RWPE2 (cell line): ENCODE results near the gene TMC6.
"Not testable (repeated sequence)": the region's sequence is repeated elsewhere in the genome, so short reads cannot be mapped to it uniquely, and the experiment has no call there.

Experiments
- ATAC-seq: fragments of 200-7000 bp; cut with Tn5 transposase; 3 replicates; pipeline ENCODE4 v1.9.1; 2021; ENCODE audit warnings: low read depth
- DNase-seq: peaks from one replicate; pipeline ENCODE4 v3.0.0-alpha.2; 2020; ENCODE audit warnings: low spot score
- H3K27ac ChIP-seq: fragments of 450-650 bp; 2 replicates; pipeline ENCODE4 v1.5.1; 2017; ENCODE audit warnings: mild to moderate bottlenecking; ENCODE audit not compliant: poor library complexity, severe bottlenecking
- H3K27me3 ChIP-seq: fragments of 250-450 bp; sonication (Bioruptor Pico); 2 replicates; pipeline ENCODE4 v1.5.1; 2021; ENCODE audit warnings: mild to moderate bottlenecking, moderate library complexity; ENCODE audit not compliant: insufficient read depth, poor library complexity, severe bottlenecking
- H3K36me3 ChIP-seq: fragments of 250-450 bp; sonication (Bioruptor Pico); 2 replicates; pipeline ENCODE4 v1.5.1; 2020; ENCODE audit warnings: low read depth, mild to moderate bottlenecking, moderate library complexity
- H3K4me1 ChIP-seq: fragments of 250-450 bp; sonication (Bioruptor Pico); 2 replicates; pipeline ENCODE4 v1.5.1; 2021; ENCODE audit warnings: mild to moderate bottlenecking, moderate library complexity; ENCODE audit not compliant: insufficient read depth, poor library complexity, severe bottlenecking
- H3K4me3 ChIP-seq: fragments of 250-450 bp; sonication (Bioruptor Pico); 2 replicates; pipeline ENCODE4 v1.5.1; 2021; ENCODE audit warnings: mild to moderate bottlenecking, moderate library complexity; ENCODE audit not compliant: severe bottlenecking
- H3K9me3 ChIP-seq: fragments of 250-450 bp; sonication (Bioruptor Pico); 2 replicates; pipeline ENCODE4 v1.5.1; 2021; ENCODE audit warnings: mild to moderate bottlenecking, moderate library complexity; ENCODE audit not compliant: severe bottlenecking
- TF ChIP-seq, protein P1 (sequence below): fragments of 450-650 bp; IDR thresholded peaks from one replicate; pipeline ENCODE4 v1.5.1; 2017; ENCODE audit warnings: mild to moderate bottlenecking, moderate library complexity; ENCODE audit not compliant: poor library complexity, severe bottlenecking

Gene TMC6

DNA sequence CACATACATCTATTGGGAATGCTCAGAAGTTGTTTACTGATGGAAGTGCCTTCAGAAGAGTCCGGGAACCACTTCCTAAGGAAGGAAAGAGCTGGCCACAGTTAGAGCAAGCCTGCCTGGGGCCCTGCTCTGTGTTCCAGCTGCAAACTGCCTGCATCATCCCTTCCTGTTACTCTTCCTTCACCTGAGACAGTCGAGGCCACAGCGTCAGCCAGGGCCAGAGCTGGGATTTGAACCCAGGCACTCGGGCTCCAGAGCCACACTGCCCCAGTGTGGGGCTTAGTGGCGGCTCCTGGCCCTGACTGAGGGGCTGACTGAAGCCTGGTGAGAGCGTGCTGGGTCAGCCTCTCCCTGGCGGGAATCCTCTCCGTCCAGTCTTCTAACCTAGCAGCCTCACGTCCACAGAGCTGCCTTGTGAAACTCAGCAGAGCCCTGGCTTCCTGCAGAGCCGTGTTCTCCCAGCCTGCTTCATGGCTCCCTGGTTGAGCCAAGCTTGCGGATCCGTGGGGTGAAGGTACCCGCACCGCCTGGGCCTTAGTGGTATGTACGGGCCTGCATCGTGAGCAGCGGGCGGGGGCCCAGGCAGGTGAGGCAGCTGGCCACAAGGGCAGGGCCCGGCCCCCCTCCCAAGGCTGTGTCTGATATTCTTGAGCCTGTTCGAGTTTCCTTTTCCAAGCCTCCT lies 13.0 kb upstream of the TMC6 start:
- H3K36me3 ChIP-seq = no peaks in the 10 kb centered on the region
- H3K4me1 ChIP-seq = peaks cover 34% of the 10 kb centered on the region
- DNase-seq (peak; percentile 66), ATAC-seq (peak; percentile 33)
- H3K4me3 ChIP-seq = no peak overlapping the region
- no peaks in the 10 kb centered on the region for H3K9me3 ChIP-seq
- TF ChIP-seq, protein P1, sequence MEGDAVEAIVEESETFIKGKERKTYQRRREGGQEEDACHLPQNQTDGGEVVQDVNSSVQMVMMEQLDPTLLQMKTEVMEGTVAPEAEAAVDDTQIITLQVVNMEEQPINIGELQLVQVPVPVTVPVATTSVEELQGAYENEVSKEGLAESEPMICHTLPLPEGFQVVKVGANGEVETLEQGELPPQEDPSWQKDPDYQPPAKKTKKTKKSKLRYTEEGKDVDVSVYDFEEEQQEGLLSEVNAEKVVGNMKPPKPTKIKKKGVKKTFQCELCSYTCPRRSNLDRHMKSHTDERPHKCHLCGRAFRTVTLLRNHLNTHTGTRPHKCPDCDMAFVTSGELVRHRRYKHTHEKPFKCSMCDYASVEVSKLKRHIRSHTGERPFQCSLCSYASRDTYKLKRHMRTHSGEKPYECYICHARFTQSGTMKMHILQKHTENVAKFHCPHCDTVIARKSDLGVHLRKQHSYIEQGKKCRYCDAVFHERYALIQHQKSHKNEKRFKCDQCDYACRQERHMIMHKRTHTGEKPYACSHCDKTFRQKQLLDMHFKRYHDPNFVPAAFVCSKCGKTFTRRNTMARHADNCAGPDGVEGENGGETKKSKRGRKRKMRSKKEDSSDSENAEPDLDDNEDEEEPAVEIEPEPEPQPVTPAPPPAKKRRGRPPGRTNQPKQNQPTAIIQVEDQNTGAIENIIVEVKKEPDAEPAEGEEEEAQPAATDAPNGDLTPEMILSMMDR = no peak
- peak overlapping the region; percentile 69 for H3K27ac ChIP-seq
- H3K27me3 ChIP-seq = no peaks in the 10 kb centered on the region

GRCh38 chr17:78140169-78141051 lies 11.9 kb upstream of the TMC6 start:
- Histone ChIP-seq H3K36me3 (no peaks in the 10 kb centered on the region), H3K9me3 (no peaks in the 10 kb centered on the region), H3K4me3 (no peak overlapping the region), H3K27me3 (no peaks in the 10 kb centered on the region), H3K27ac (peak overlapping the region; percentile 69), H3K4me1 (peaks cover 34% of the 10 kb centered on the region)
- TF ChIP-seq, protein P1 = no peak
- ATAC-seq (peak; percentile 68), DNase-seq (peak; percentile 99)

DNA sequence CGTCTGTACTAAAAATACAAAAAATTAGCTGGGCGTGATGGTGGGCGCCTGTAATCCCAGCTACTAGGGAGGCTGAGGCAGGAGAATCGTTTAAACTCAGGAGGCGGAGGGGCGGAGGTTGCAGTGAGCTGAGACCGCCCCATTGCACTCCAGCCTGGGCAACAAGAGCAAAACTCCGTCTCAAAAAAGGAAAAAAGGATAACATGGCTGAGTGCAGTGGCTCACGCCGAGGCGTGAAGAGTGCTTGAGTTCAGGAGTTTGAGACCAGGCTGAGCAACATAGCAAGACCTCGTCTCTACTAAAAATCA lies 11.3 kb upstream of the TMC6 start:
- H3K36me3 ChIP-seq, H3K27ac ChIP-seq, H3K9me3 ChIP-seq, H3K4me3 ChIP-seq, H3K27me3 ChIP-seq, ATAC-seq, DNase-seq: not testable (repeated sequence)
- H3K4me1 ChIP-seq = peaks cover 32% of the 10 kb centered on the region

DNA sequence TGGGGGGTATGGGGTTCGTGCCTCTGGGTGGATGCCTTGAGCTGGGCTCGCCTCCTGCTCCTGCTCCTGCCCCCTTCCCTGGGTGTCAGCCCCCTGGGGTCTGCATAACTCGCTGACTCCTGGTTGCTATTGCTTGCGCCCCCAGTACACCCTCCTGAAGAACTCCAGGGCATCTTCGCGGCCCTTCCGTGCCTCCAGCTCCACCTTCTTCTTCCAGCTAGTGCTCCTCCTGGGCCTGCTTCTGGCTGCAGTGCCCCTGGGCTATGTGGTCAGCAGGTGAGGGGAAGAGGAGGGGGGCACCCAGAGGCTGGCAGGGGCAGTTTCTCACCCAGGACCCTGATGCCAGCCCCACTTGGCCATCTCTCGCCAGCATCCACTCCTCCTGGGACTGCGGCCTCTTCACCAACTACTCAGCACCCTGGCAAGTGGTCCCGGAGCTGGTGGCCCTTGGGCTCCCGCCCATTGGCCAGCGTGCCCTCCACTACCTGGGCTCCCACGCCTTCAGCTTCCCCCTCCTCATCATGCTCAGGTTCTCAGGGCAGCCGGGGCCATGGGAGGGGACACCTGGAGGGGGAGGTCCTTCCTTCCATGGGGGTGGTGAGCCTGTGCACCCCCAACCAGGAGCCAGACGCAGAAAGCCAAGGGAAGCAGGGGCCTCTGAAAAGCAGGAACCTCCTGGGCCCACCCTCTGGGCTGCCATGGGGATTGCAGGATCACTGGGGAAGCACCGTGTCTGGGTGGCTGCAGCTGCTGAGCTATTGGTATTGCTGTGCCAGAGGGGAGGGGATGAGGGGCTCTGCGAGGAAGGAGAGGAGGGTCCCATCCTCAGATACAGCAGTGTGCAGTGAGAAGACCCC lies 9.9 kb upstream of the TMC6 start:
- TF ChIP-seq, protein P1 = no peak
- H3K27ac ChIP-seq = no peak overlapping the region
- no peaks in the 10 kb centered on the region for H3K36me3 ChIP-seq
- peaks cover 23% of the 10 kb centered on the region for H3K4me1 ChIP-seq
- H3K9me3 ChIP-seq = no peaks in the 10 kb centered on the region
- ATAC-seq = no peak
- H3K4me3 ChIP-seq = no peak overlapping the region
- peak; percentile 65 for DNase-seq
- H3K27me3 ChIP-seq = no peaks in the 10 kb centered on the region
